ENCODE measurements around the gene RANBP10.

Gene RANBP10

GRCh38 chr16:67734731-67735201, 71.6 kb downstream of the RANBP10 start:
- no peak for DNase-seq

GRCh38 chr16:67733734-67734470, 72.5 kb downstream of the RANBP10 start:
- DNase-seq = no peak

GRCh38 chr16:67731753-67732095, 74.6 kb downstream of the RANBP10 start:
- no peak for DNase-seq

GRCh38 chr16:67731071-67731752, 75.1 kb downstream of the RANBP10 start:
- no peak for DNase-seq

GRCh38 chr16:67730326-67730725, 76.0 kb downstream of the RANBP10 start:
- DNase-seq = no peak

- DNase-seq = no peak
Measured at GRCh38 chr16:67729636-67730248, 76.6 kb downstream of the RANBP10 start.

- no peak for DNase-seq
Measured at GRCh38 chr16:67727521-67728485, 78.6 kb downstream of the RANBP10 start.

- DNase-seq = no peak
Measured at GRCh38 chr16:67726106-67727034, 80.0 kb downstream of the RANBP10 start.

GRCh38 chr16:67723911-67724305, 82.5 kb downstream of the RANBP10 start:
- no peak for DNase-seq

- no peak for DNase-seq
Measured at GRCh38 chr16:67723151-67723910, 83.0 kb downstream of the RANBP10 start.

- no peak for DNase-seq
Measured at GRCh38 chr16:67720236-67720635, 86.1 kb downstream of the RANBP10 start.

- DNase-seq = no peak
Measured at GRCh38 chr16:67719778-67720144, 86.6 kb downstream of the RANBP10 start.

- DNase-seq = peak; percentile 89
Measured at GRCh38 chr16:67719048-67719777, 87.1 kb downstream of the RANBP10 start, which contains the start of gene GFOD2. TSS of gene GFOD2 (minus strand) at chr16:67719316. CDS start at chr16:67685715, 33,601 bp downstream.

GRCh38 chr16:67718668-67719047, 87.7 kb downstream of the RANBP10 start:
- no peak for DNase-seq

- DNase-seq = no peak
Measured at GRCh38 chr16:67716097-67716496, 90.3 kb downstream of the RANBP10 start.

- DNase-seq = no peak
Measured at GRCh38 chr16:67714522-67714921, 91.8 kb downstream of the RANBP10 start.

GRCh38 chr16:67713647-67714273, 92.6 kb downstream of the RANBP10 start:
- DNase-seq = no peak

- DNase-seq = no peak
Measured at GRCh38 chr16:67710607-67711006, 95.8 kb downstream of the RANBP10 start.

GRCh38 chr16:67709050-67709449, 97.3 kb downstream of the RANBP10 start:
- DNase-seq = no peak

GRCh38 chr16:67708368-67708771, 98.0 kb downstream of the RANBP10 start:
- no peak for DNase-seq

Data from SHP77 treated with DMSO at 0.1 percent for 48 hours (cell line).